ENCODE data around the gene IGF2BP2.

DNA sequence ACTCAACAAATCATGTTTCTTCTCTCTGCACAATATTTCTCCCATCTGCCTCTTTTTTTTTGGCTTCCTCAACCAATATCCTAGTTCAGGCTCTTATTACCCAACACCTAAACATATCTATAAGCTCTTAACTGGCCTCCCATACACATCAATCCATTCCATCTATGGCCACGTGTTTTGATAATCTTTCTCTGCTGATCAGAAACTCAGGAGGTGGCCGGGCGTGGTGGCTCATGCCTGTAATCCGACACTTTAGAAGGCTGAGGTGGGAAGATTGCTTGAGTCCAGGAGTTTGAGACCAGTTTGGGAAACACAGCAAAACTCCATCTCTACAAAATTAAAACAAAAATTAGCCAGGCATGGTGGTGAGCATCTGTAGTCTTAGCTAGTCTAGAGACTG is 68.4 kb downstream of the IGF2BP2 start:
- no peak for TF ChIP-seq ZFP30 (CRISPR knock-in tag; IDR thresholded peaks at IDR 0.05)
- TF ChIP-seq, protein P1, sequence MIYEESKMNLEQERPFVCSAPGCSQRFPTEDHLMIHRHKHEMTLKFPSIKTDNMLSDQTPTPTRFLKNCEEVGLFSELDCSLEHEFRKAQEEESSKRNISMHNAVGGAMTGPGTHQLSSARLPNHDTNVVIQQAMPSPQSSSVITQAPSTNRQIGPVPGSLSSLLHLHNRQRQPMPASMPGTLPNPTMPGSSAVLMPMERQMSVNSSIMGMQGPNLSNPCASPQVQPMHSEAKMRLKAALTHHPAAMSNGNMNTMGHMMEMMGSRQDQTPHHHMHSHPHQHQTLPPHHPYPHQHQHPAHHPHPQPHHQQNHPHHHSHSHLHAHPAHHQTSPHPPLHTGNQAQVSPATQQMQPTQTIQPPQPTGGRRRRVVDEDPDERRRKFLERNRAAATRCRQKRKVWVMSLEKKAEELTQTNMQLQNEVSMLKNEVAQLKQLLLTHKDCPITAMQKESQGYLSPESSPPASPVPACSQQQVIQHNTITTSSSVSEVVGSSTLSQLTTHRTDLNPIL (CRISPR knock-in tag; IDR thresholded peaks at IDR 0.05; ENCODE audit: low read depth) = no peak
- TF ChIP-seq, protein P2, sequence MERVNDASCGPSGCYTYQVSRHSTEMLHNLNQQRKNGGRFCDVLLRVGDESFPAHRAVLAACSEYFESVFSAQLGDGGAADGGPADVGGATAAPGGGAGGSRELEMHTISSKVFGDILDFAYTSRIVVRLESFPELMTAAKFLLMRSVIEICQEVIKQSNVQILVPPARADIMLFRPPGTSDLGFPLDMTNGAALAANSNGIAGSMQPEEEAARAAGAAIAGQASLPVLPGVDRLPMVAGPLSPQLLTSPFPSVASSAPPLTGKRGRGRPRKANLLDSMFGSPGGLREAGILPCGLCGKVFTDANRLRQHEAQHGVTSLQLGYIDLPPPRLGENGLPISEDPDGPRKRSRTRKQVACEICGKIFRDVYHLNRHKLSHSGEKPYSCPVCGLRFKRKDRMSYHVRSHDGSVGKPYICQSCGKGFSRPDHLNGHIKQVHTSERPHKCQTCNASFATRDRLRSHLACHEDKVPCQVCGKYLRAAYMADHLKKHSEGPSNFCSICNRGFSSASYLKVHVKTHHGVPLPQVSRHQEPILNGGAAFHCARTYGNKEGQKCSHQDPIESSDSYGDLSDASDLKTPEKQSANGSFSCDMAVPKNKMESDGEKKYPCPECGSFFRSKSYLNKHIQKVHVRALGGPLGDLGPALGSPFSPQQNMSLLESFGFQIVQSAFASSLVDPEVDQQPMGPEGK (CRISPR knock-in tag; IDR thresholded peaks at IDR 0.05; ENCODE audit: borderline replicate concordance) = no peak

All from SK-N-SH treated with all-trans-retinoic acid at 6 μM for 48 hours (cell line).